OCI-LY3 (cell line): Measurements from ENCODE around the gene APBB2.
"Not testable (repeated sequence)": the region's sequence is repeated elsewhere in the genome, so short reads cannot be mapped to it uniquely, and the experiment has no call there.

Experiments used
- H2AFZ ChIP-seq: fragments of 200-600, 300-600 bp; shearing (Covaris generic); 2 replicates; pipeline ENCODE4 v1.6.0; 2014; ENCODE audit warnings: antibody characterized with exemption, low read depth, low read length
- H3K27ac ChIP-seq: fragments of 200-600, 300-600 bp; sonication (generic); 2 replicates; pipeline ENCODE4 v1.5.1; 2014; ENCODE audit warnings: mild to moderate bottlenecking, low read length, moderate library complexity, mixed read lengths
- H3K27me3 ChIP-seq: fragments of 200-600, 300-600 bp; sonication (generic); 2 replicates; pipeline ENCODE4 v1.6.1; 2014; ENCODE audit warnings: low read depth, low read length, mixed read lengths
- H3K36me3 ChIP-seq: fragments of 200-600, 300-600 bp; sonication (generic); replicated peaks from 2 replicates; pipeline ENCODE3; 2014; ENCODE audit warnings: low read depth, low read length, mixed read lengths
- H3K4me1 ChIP-seq: fragments of 300-600, 200-600 bp; sonication (generic); 2 replicates; pipeline ENCODE4 v1.6.1; 2014; ENCODE audit warnings: low read length, mixed read lengths
- H3K4me2 ChIP-seq: fragments of 200-600, 300-600 bp; sonication (generic); 2 replicates; pipeline ENCODE4 v1.6.1; 2014; ENCODE audit warnings: low read length, mixed read lengths
- H3K4me3 ChIP-seq: fragments of 300-600, 200-600 bp; sonication (generic); 2 replicates; pipeline ENCODE4 v1.5.1; 2014; ENCODE audit warnings: antibody characterized with exemption, mild to moderate bottlenecking, low read length, moderate library complexity
- H3K79me2 ChIP-seq: fragments of 300-600, 200-600 bp; shearing (Covaris generic); 2 replicates; pipeline ENCODE4 v1.6.1; 2014; ENCODE audit warnings: mild to moderate bottlenecking, low read length, mixed read lengths
- H3K9ac ChIP-seq: fragments of 300-600, 200-600 bp; shearing (Covaris generic); 2 replicates; pipeline ENCODE4 v1.6.0; 2014; ENCODE audit warnings: mild to moderate bottlenecking, low read length, moderate library complexity
- H3K9me3 ChIP-seq: fragments of 200-600, 300-600 bp; shearing (Covaris generic); 2 replicates; pipeline ENCODE4 v1.6.1; 2014; ENCODE audit warnings: low read length, mixed read lengths; ENCODE audit not compliant: insufficient read depth
- H4K20me1 ChIP-seq: fragments of 200-600, 300-600 bp; sonication (generic); 2 replicates; pipeline ENCODE4 v1.6.1; 2016; ENCODE audit warnings: low read length, mixed read lengths; ENCODE audit not compliant: insufficient read depth
- EZH2phosphoT487 ChIP-seq: fragments of 200-600 bp; shearing (Covaris generic); IDR thresholded peaks from 2 replicates; pipeline ENCODE4 v1.6.1; 2018; ENCODE audit warnings: antibody characterized with exemption, mixed run types, low read depth
- TF ChIP-seq, protein P1 (sequence below): fragments of 200-600, 300-600 bp; sonication (generic); IDR thresholded peaks from 2 replicates; pipeline ENCODE4 v1.5.1; 2014; ENCODE audit warnings: antibody characterized with exemption, low read length, low read depth

The APBB2 gene

GRCh38 chr4:40908702-40909362 lies 305.5 kb downstream of the APBB2 start:
- H3K4me1 ChIP-seq, result 0 out of 2 replicates have a peak, but pooled peaks cover 2% of the 10 kb centered on the region
- H3K27me3 ChIP-seq, result no peaks in the 10 kb centered on the region
- peak overlapping the region; percentile 98 for H2AFZ ChIP-seq
- no peak overlapping the region for H3K27ac ChIP-seq
- H3K79me2 ChIP-seq, result no peaks in the 10 kb centered on the region
- H3K9me3 ChIP-seq, result no peaks in the 10 kb centered on the region
- no peak overlapping the region for H3K9ac ChIP-seq
- peak overlapping the region; percentile 39; the same call in 1 of the 2 replicates for H3K4me3 ChIP-seq
- TF ChIP-seq EZH2phosphoT487, result no peak
- TF ChIP-seq, protein P1, sequence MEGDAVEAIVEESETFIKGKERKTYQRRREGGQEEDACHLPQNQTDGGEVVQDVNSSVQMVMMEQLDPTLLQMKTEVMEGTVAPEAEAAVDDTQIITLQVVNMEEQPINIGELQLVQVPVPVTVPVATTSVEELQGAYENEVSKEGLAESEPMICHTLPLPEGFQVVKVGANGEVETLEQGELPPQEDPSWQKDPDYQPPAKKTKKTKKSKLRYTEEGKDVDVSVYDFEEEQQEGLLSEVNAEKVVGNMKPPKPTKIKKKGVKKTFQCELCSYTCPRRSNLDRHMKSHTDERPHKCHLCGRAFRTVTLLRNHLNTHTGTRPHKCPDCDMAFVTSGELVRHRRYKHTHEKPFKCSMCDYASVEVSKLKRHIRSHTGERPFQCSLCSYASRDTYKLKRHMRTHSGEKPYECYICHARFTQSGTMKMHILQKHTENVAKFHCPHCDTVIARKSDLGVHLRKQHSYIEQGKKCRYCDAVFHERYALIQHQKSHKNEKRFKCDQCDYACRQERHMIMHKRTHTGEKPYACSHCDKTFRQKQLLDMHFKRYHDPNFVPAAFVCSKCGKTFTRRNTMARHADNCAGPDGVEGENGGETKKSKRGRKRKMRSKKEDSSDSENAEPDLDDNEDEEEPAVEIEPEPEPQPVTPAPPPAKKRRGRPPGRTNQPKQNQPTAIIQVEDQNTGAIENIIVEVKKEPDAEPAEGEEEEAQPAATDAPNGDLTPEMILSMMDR, result peak; percentile 88
- peak overlapping the region; percentile 54 for H3K4me2 ChIP-seq
- no peaks in the 10 kb centered on the region for H3K36me3 ChIP-seq
- H4K20me1 ChIP-seq, result no peaks in the 10 kb centered on the region

DNA sequence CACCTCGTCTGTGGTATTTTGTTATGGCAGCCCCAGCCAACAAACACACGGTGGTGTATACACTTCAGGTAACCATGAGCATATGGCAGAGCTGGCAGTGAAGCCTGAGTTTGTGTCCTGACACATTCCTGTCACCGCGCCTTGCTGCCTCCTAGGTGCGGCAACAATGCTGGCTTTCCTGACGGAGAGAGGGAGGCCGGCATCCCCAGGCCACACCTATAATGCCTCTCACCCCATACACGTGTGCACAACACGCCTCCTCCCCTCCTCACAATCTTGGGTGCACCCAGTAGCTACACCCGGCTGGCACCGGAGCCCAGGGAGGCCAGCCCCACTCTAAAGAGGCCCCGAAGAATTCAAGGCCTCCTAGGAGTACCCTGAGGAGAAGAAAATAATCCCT lies 306.0 kb downstream of the APBB2 start:
- H3K36me3 ChIP-seq, result no peaks in the 10 kb centered on the region
- peak overlapping the region; percentile 39; the same call in 1 of the 2 replicates for H3K4me3 ChIP-seq
- no peaks in the 10 kb centered on the region for H3K9me3 ChIP-seq
- TF ChIP-seq, protein P1, result no peak
- TF ChIP-seq EZH2phosphoT487, result no peak
- no peaks in the 10 kb centered on the region for H4K20me1 ChIP-seq
- H3K4me2 ChIP-seq, result peak overlapping the region; percentile 54
- 0 out of 2 replicates have a peak, but pooled peaks cover 2% of the 10 kb centered on the region for H3K4me1 ChIP-seq
- peak overlapping the region; percentile 98 for H2AFZ ChIP-seq
- no peak overlapping the region for H3K9ac ChIP-seq
- H3K27me3 ChIP-seq, result no peaks in the 10 kb centered on the region
- no peak overlapping the region for H3K27ac ChIP-seq
- H3K79me2 ChIP-seq, result no peaks in the 10 kb centered on the region

DNA sequence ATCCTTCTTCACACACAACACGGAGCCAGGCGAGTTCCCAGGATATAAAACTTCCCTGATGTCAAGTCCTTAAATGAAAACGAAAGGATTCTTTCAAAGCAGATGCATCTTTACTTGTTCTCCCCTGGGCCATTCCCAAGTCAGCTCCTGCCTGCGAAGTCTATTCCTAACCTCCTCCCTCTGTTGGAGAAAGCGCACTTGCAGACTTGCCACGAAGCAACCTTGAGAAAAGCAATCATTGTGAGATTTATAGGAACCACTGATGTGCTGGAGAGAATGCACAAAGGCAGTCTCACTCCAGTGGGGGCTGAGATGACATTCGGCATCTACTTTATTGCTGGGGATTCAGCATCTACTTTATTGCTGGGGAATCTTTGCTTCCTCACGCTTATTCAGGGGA lies 308.9 kb downstream of the APBB2 start:
- Histone ChIP-seq H3K9me3 (no peaks in the 10 kb centered on the region), H3K4me1 (0 out of 2 replicates have a peak, but pooled peaks cover 2% of the 10 kb centered on the region), H3K36me3 (no peaks in the 10 kb centered on the region), H4K20me1 (no peaks in the 10 kb centered on the region), H3K4me3 (no peak overlapping the region), H3K27me3 (no peaks in the 10 kb centered on the region), H3K27ac (no peak overlapping the region), H3K4me2 (no peak overlapping the region), H2AFZ (no peak overlapping the region), H3K79me2 (no peaks in the 10 kb centered on the region), H3K9ac (no peak overlapping the region)
- TF ChIP-seq, protein P1, result no peak
- no peak for TF ChIP-seq EZH2phosphoT487

DNA sequence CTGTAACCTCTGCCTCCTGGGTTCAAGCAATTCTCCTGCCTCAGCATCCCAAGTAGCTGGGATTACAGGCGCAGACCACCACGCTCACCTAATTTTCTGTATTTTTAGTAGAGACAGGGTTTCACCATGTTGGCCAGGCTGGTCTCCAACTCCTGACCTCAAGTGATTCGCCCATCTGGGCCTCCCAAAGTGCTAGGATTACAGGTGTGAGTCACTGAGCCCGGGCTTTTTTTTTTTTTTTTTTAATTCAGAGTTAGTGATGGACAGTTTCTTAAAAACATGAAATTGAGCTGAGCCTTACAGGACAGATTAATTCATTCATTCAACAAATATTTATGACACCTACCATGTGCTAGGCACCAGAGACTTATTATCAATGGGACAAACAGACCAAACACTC lies 313.8 kb downstream of the APBB2 start:
- H3K9me3 ChIP-seq, H3K9ac ChIP-seq, H3K4me2 ChIP-seq, H3K36me3 ChIP-seq, H3K27ac ChIP-seq, H3K4me3 ChIP-seq, H4K20me1 ChIP-seq, H3K79me2 ChIP-seq, H3K27me3 ChIP-seq, H3K4me1 ChIP-seq, H2AFZ ChIP-seq: not testable (repeated sequence)
